ENCODE data around the gene MACC1. TPM values are rescaled to one million over a fixed set of nuclear protein-coding genes. Genes with fewer than 3 reads are reported as not detected.

The MACC1 gene
- total and polyA plus RNA-seq, 12 donors, result 0.35 to 9.8 (median 1.5) TPM

DNA sequence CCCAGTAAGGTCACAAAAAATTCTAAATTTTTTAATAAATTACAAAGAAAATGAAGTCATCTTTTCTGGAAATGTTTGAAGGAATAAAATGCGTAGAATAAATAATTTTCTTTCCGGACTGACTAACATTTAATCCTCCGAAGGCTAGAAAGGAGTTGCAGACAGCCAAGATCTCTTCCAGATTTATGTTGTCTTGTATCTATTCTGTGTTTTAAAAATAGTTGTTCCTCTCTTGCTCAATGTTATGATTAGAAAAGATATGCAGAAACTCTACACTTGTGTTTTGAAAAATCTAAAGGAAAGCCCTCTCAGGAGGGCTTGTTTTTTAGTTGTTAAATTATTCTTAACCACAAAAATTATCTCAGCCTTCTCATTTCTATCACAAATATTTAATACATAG is 70.7 kb downstream of the MACC1 start:
- Histone ChIP-seq H3K4me3 (peak overlapping the region in 1 of 4 donors; percentile 4), H3K27me3 (no peaks in the 10 kb centered on the region), H3K4me1 (replicated peaks in 1 of 2) (peaks cover 8 to 37% of the 10 kb centered on the region in 2 donors), H3K9me3 (replicated peaks in 1 of 3) (no peaks in the 10 kb centered on the region), H3K27ac (peak overlapping the region in 4 of 5 donors; percentile 17 to 72 (median 43)), H3K36me3 (replicated peaks in 1 of 2) (no peaks in the 10 kb centered on the region)
- TF ChIP-seq, protein P1, sequence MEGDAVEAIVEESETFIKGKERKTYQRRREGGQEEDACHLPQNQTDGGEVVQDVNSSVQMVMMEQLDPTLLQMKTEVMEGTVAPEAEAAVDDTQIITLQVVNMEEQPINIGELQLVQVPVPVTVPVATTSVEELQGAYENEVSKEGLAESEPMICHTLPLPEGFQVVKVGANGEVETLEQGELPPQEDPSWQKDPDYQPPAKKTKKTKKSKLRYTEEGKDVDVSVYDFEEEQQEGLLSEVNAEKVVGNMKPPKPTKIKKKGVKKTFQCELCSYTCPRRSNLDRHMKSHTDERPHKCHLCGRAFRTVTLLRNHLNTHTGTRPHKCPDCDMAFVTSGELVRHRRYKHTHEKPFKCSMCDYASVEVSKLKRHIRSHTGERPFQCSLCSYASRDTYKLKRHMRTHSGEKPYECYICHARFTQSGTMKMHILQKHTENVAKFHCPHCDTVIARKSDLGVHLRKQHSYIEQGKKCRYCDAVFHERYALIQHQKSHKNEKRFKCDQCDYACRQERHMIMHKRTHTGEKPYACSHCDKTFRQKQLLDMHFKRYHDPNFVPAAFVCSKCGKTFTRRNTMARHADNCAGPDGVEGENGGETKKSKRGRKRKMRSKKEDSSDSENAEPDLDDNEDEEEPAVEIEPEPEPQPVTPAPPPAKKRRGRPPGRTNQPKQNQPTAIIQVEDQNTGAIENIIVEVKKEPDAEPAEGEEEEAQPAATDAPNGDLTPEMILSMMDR (IDR thresholded peaks at IDR 0.05), result no peak
- no peak for TF ChIP-seq POLR2A (IDR thresholded peaks at IDR 0.05)
- 25 to 32% (median 27%) methylated on average over 3 of the region's 3 CpGs for WGBS, 4 donors
- intact Hi-C loops (cut with DNase I), result no loop called here
- DNase-seq, result no peak

GRCh38 chr7:20144801-20145200 is 72.4 kb downstream of the MACC1 start:
- Histone ChIP-seq H3K27me3 (no peaks in the 10 kb centered on the region), H3K36me3 (replicated peaks in 1 of 2) (no peaks in the 10 kb centered on the region), H3K4me3 (no peak overlapping the region), H3K27ac (no peak overlapping the region), H3K4me1 (replicated peaks in 1 of 2) (peaks cover 8 to 32% of the 10 kb centered on the region in 2 donors), H3K9me3 (replicated peaks in 1 of 3) (no peaks in the 10 kb centered on the region)
- 91 to 93% (median 92%) methylated on average over 3 of the region's 3 CpGs for WGBS, 4 donors
- intact Hi-C loops (cut with DNase I), result no loop called here
- DNase-seq, result no peak
- no peak for TF ChIP-seq POLR2A (IDR thresholded peaks at IDR 0.05)
- TF ChIP-seq, protein P1 (IDR thresholded peaks at IDR 0.05), result no peak

- intact Hi-C loops (cut with DNase I), result no loop called here
- DNase-seq, result peak in 1 of 7 donors; percentile 63
- TF ChIP-seq, protein P1 (IDR thresholded peaks at IDR 0.05), result no peak
- no peak for TF ChIP-seq POLR2A (IDR thresholded peaks at IDR 0.05)
- Histone ChIP-seq H3K27ac (no peak overlapping the region), H3K27me3 (no peaks in the 10 kb centered on the region), H3K9me3 (replicated peaks in 1 of 3) (no peaks in the 10 kb centered on the region), H3K36me3 (replicated peaks in 1 of 2) (no peaks in the 10 kb centered on the region), H3K4me1 (replicated peaks in 1 of 2) (peaks cover under 1 to 12% of the 10 kb centered on the region in 2 donors), H3K4me3 (no peak overlapping the region)
- 81 to 89% (median 83%) methylated on average over 4 of the region's 4 CpGs for WGBS, 4 donors
Measured at GRCh38 chr7:20141666-20142065, 75.5 kb downstream of the MACC1 start.

- Histone ChIP-seq H3K4me1 (replicated peaks in 1 of 2) (peaks cover 0 to 5% of the 10 kb centered on the region in 2 donors), H3K4me3 (no peak overlapping the region), H3K27ac (no peak overlapping the region), H3K27me3 (no peaks in the 10 kb centered on the region), H3K36me3 (replicated peaks in 1 of 2) (no peaks in the 10 kb centered on the region), H3K9me3 (replicated peaks in 1 of 3) (no peaks in the 10 kb centered on the region)
- DNase-seq, result no peak
- 72 to 82% (median 81%) methylated on average over 2 of the region's 2 CpGs for WGBS, 4 donors
- no peak for TF ChIP-seq POLR2A (IDR thresholded peaks at IDR 0.05)
- TF ChIP-seq, protein P1 (IDR thresholded peaks at IDR 0.05), result no peak
- intact Hi-C loops (cut with DNase I), result no loop called here
Measured at GRCh38 chr7:20141002-20141345, 76.2 kb downstream of the MACC1 start.
